Raji (cell line): Measurements from ENCODE around the gene TMEM19.
A peak's percentile ranks its signal among the peaks of the same experiment; 100 is the strongest.

ENCODE experiments used
- POLR2A ChIP-seq: IDR thresholded peaks from 2 replicates; pipeline ENCODE4 v1.6.1; 2011; ENCODE audit warnings: low read depth, low read length, control low read depth; ENCODE audit not compliant: insufficient read depth

The TMEM19 gene

DNA sequence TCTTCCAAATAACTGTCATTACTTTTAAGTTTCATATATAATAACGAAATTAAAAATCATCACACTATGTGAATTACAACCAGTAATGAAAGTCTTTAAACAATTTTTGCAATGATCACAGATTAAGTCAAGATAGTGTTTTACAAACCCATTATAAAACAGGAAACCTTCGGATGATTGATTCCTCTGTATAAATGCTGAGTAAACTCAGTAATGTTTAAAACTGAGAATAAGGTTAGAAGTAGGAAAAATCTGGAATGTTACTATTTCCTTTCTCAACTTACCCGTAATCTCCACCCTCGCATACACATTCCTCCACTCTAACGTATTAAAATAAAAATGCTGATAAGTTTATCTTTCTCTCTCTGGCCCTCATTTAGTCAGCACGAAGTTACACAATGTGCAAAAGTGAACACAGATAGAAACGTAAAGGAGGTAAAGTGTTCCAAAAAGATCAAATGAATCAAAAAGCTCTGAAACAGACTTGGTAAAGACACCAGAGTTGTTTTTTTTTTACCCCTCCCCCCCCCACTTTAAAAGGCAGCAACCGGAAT lies 23.8 kb upstream of the TMEM19 start:
- TF ChIP-seq POLR2A = no peak

DNA sequence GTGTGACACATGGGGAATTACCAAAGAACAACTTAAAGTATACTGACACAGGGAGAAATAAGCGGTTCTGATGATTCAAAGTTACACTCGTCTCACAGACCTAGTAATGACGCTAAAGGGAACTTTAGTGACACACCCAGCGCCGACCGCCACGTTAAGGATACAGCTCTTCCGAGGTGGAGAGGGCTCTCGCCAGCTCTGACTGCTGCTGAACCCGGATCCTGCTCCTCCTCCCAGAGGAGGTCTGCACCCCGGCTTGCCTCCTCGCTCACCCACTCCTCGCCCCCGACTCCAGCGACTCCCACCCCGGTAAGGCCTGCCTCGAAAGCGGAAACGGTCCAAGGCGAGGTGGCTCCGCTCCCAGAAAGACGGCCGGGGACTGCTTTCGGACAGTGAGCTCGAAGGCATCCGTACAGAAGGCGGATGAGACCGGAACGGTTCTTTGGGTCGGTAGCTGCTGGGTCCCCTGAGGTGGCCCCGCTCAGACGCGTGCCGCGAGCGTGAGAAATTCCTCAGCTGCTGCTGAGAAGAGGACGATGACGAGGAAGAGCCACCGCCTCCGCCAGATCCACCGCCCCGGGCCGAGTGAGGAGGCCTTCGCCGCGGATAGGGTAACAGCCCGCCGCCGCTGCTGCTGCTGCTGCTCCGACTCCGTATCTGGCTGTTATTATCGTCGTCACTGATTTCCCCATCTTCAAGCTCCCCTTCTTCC lies 22.9 kb upstream of the TMEM19 start:
- TF ChIP-seq POLR2A = peak; percentile 26; the same call in 1 of the 2 replicates

DNA sequence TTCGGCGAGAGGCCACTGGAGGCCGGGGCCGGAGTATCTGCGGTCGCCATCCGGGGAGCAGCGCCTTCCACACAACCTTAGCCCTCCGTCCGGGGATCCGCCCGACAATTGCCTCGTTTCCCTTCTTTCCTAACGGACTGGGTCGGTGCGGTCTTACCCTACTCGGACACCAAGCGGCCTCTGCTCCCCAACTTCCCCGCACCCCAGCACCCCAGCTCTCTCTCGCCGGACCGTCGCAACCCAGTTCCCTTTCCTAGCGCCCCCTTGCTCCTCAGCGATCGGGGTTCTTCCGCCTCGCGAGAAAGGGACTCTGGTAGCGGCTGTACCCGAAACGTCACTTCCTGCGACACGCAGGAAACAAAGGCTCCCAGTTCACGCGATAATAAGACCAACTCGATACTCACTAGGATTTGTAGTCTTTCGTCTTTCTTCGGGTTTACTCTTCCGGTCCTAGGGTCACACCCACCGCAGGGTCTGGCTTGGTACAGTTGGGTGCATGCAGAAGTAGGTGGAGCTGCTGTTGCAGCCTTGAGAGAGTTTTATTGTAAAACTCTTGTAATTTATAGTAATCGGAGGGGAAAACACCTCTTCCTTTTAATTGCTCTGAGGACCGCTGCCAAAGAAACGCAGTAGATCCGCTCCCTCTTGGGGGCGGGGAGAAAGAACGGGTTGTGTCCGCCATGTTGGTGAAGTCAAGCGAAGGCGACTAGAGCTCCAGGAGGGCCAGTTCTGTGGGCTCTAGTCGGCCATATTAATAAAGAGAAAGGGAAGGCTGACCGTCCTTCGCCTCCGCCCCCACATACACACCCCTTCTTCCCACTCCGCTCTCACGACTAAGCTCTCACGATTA lies 22.1 kb upstream of the TMEM19 start, which contains the start of the genes THAP2 and ZFC3H1:
Gene THAP2 (plus strand): TSS at position 741 of the 850 bp plus-strand sequence. CDS start 209 bp downstream, outside the sequence.
Gene ZFC3H1 (minus strand): TSS at position 288 of the 850 bp plus-strand sequence. CDS start 238 bp downstream, at position 50.
- TF ChIP-seq POLR2A = peak; percentile 80

DNA sequence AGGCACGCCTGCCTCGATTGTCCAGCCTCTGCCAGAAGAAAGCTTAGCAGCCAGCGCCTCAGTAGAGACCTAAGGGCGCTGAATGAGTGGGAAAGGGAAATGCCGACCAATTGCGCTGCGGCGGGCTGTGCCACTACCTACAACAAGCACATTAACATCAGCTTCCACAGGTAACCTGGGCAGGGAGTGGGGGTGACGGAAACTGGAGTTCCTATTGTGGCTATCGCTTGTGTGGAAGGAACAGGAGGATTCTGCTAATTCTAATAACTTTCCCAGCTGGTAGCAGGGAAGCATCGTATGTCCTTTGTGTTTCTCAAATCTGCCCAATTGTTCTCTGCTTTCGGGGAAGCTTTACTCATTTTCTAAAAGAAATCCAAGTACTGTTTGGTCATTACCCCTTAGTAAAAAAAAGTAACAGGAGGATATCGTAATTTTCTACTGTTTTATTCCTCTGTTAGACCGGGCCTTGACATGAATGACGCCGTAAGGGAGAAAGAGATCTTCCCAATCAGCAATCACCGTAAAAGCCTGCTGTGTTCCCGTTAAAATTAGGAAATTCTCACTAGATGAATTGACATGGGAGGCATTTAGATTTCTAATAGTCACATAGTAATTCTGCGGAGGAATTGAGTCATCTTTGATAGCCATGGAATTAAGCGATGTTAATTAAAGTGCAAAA lies 21.3 kb upstream of the TMEM19 start:
- peak; percentile 43 for TF ChIP-seq POLR2A

DNA sequence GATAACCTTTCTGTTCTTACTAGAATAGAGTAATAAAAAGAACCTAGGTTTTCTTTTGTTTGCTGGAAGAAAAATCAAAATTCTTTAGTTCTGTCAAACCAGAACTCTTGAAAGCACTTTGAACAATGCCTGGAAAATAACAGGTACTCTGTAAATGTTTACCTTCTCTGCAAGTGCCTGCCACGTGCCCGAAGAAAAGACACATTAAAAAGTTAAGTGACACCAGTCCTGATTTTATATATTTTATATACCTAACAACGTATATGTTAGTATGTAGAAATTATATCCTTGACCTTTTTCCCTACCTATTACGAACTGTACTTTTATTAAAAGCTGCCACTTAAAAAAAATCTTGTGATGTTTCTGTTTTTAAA lies 20.8 kb upstream of the TMEM19 start:
- TF ChIP-seq POLR2A = no peak

DNA sequence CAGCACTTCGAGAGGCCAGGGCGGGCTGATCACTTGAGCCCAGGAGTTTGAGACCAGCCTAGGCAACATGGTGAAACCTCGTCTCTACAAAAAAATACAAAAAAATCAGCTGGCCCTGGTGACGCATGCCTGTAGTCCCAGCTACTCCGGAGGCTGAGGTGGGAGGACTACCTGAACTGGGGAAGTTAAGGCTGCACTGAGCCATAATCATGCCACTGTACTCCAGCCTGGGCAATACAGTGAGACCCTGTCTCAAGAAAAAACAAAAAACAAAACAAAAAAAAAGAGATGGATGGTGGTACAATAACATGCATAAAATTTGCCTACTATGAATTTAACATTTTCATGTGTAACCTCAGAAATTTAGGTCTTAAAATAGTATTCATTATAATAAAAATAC lies 19.6 kb upstream of the TMEM19 start:
- no peak for TF ChIP-seq POLR2A

DNA sequence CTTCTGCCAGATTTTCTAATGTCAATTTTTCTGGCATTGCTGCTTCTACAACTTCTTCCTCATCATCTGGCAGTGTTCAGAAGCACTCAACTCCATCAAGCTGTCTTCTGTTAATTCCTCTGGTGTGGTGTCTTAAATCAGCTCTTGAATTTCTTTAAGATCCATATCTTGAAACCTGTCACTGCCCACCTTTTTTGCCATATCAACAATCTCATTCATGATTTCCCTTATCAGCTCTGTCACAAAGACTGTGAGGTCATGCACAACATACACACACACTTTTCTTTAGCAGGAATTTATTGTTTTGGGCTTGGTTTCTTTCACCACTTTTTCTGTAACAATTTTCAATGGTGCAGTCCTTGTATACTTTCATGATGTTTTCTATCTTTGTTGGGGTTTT lies 14.6 kb upstream of the TMEM19 start:
- TF ChIP-seq POLR2A = no peak

DNA sequence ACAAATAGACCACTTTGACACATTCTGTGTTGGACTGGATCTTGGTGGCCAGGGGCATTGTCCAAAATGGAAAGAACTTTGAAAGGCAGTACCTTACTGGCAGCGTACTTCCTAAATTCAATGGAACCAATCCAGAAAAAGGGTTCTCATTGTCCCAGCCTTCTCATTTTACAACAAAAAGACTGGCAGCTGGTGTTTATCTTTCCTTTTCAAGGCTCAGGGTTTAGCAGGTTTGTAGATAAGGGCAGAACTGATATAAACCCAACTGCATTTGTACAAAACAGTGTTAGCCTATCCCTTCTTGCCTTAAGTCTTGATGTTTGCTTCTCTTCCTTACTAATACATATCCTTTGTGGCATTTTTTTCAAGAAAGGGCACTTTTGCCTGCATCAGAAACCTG lies 14.1 kb upstream of the TMEM19 start:
- TF ChIP-seq POLR2A = no peak

DNA sequence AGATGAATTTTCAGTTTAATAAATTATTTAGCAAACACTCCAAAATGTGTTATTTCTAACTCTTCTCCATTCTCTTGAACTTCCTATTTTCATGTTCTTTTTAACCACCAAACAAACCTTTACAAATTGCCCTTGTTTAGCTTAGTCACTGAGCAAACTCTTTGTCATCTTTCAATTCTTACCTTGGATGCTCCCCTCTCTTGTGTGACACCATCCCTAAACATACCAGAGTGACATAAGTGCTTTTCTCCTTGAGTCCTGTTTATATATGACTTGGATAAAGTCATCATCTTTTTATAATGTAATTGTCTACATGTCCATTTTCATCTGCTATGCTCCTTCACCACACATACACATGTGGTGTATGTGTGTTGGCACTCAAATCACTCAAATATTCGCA lies 3.4 kb upstream of the TMEM19 start:
- TF ChIP-seq POLR2A = no peak

DNA sequence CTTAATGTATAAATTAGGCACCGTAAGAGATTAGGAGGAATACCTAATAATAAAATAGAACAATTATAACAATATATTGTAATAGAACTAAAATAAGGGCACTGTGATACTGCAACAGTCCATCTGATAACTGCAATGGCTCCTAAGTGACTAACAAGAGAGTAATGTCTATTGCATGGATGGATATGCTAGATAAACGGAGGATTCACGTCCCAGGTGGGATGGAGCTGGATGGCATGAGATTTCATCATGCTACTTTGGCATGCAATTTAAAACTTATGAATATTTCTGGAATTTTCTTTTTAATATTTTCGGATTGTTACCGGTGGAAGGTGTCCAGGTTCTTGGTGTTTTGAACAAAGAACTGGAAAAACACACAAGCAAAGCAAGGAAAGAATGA lies 2.2 kb upstream of the TMEM19 start:
- no peak for TF ChIP-seq POLR2A

DNA sequence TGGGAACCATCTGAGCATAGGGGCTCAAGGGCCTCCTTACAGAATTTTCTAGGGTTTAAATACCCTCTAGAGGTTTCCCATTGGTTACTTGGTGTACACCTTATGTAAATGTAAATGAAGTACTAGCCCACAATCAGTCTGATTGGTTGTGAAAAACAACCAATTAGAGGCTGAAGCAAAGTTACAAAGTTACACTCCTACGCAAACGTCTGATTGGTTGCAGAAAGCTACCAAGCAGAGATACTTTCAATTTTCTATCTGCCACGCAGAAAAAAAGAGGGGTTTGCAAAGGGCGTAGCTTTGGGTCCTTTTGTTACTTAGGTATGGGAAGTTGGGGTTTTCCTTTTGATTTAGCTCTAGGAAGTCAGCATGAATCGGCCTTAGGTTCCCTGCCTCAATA lies 1.8 kb upstream of the TMEM19 start:
- TF ChIP-seq POLR2A = no peak

DNA sequence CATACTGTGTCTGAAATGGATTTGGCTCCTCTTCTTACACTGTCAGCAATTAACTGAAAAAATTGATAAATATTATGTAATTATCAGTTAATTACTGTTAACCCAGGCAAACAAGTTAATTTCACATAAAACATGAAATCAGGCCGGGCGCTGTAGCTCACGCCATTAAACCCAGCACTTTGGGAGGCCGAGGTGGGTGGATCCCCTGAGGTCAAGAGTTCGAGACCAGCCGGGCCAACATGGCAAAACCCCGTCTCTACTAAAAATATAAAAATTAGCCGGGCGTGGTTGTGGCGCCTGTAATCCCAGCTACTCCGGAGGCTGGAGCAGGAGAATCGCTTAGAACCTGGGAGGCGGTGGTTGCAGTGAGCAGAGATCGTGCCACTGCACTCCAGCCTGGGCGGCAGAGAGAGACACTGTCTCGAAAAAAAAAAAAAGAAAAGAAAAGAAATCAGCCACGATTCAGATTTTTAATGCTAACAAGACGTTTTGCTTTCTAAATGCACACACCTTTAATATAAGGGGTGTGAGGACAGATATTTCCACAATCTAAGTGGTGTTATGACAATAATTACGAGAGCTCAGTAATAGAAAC lies 473 bp upstream of the TMEM19 start:
- no peak for TF ChIP-seq POLR2A

DNA sequence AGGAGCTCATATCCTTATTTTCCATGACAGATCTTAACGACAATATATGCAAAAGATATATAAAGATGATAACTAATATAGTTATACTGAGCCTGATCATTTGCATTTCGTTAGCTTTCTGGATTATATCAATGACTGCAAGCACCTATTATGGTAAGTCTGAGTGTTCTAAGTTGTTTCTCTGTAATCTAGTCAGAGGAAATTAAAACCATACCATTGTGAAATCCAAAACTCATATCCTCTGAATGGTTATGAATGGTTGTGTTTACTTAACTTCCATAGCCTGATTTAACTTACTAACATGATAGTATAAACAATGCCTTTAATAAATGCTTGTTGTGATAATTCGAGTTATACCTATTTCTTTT lies 760 bp downstream of the TMEM19 start:
- no peak for TF ChIP-seq POLR2A

DNA sequence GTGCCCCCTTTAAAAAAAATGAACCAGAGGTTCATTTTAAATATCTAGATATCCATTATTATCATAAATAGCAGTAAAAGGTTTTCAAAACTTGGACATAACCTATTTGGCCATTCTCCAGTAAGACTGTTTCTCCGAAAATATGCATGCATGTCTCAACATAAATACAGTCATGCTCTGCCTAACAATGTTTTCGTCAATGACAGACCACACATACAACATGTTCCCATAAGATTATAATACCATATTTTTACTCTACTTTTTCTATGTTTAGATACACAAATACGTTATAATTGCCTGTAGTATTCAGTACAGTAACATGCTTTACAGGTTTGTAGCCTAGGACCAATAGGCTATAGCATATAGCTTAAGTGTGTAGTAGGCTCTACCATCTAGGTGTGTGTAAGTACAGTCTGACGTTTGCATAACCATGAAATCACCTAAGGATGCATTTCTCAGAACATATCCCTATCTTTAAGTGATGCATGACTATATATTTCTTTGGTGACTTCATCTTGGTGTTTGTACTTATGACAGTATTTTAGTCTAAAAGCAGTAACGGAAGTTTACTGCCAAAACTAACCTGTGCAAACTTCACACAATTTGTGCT lies 3.2 kb downstream of the TMEM19 start:
- no peak for TF ChIP-seq POLR2A
